ENCODE data around the gene MAP7. TPM values are rescaled to one million over a fixed set of nuclear protein-coding genes. Genes with fewer than 3 reads are reported as not detected.
"Not testable (repeated sequence)": the region's sequence is repeated elsewhere in the genome, so short reads cannot be mapped to it uniquely, and the experiment has no call there.

The MAP7 gene
- total RNA-seq, 1 experiment from 2014 or later: 0.24 TPM

- no peak for DNase-seq (ENCODE audit: low read depth)
These were observed 44.0 kb downstream of the MAP7 start for GRCh38 chr6:136506124-136506799.

GRCh38 chr6:136503303-136504029, 46.8 kb downstream of the MAP7 start:
- DNase-seq (ENCODE audit: low read depth): no peak

GRCh38 chr6:136502786-136503185, 47.4 kb downstream of the MAP7 start:
- no peak for DNase-seq (ENCODE audit: low read depth)

- DNase-seq (ENCODE audit: low read depth): no peak
These were observed 48.7 kb downstream of the MAP7 start for GRCh38 chr6:136501514-136501913.

GRCh38 chr6:136501096-136501495, 49.1 kb downstream of the MAP7 start:
- no peak for DNase-seq (ENCODE audit: low read depth)

GRCh38 chr6:136500414-136500813, 49.8 kb downstream of the MAP7 start:
- DNase-seq (ENCODE audit: low read depth): no peak

GRCh38 chr6:136499370-136499769, 50.9 kb downstream of the MAP7 start:
- no peak for DNase-seq (ENCODE audit: low read depth)

GRCh38 chr6:136496449-136496848, 53.8 kb downstream of the MAP7 start:
- not testable (repeated sequence) for DNase-seq (ENCODE audit: low read depth)

- no peak for DNase-seq (ENCODE audit: low read depth)
These were observed 55.5 kb downstream of the MAP7 start for GRCh38 chr6:136494710-136495109.

GRCh38 chr6:136494059-136494458, 56.2 kb downstream of the MAP7 start:
- DNase-seq (ENCODE audit: low read depth): no peak

- DNase-seq (ENCODE audit: low read depth): no peak
These were observed 57.8 kb downstream of the MAP7 start for GRCh38 chr6:136492409-136492808.

GRCh38 chr6:136491754-136492153, 58.5 kb downstream of the MAP7 start:
- DNase-seq (ENCODE audit: low read depth): no peak

- DNase-seq (ENCODE audit: low read depth): no peak
These were observed 59.0 kb downstream of the MAP7 start for GRCh38 chr6:136491251-136491650.

GRCh38 chr6:136489689-136490033, 60.6 kb downstream of the MAP7 start:
- not testable (repeated sequence) for DNase-seq (ENCODE audit: low read depth)

GRCh38 chr6:136487759-136488425, 62.3 kb downstream of the MAP7 start:
- DNase-seq (ENCODE audit: low read depth): no peak

GRCh38 chr6:136486357-136486756, 63.9 kb downstream of the MAP7 start:
- no peak for DNase-seq (ENCODE audit: low read depth)

GRCh38 chr6:136483906-136484305, 66.3 kb downstream of the MAP7 start:
- DNase-seq (ENCODE audit: low read depth): no peak

GRCh38 chr6:136483005-136483404, 67.2 kb downstream of the MAP7 start:
- DNase-seq (ENCODE audit: low read depth): not testable (repeated sequence)

GRCh38 chr6:136477548-136477947, 72.7 kb downstream of the MAP7 start:
- DNase-seq (ENCODE audit: low read depth): no peak

GRCh38 chr6:136475686-136476085, 74.5 kb downstream of the MAP7 start:
- DNase-seq (ENCODE audit: low read depth): no peak

- no peak for DNase-seq (ENCODE audit: low read depth)
These were observed 76.0 kb downstream of the MAP7 start for GRCh38 chr6:136474241-136474640.

GRCh38 chr6:136471922-136472321, 78.3 kb downstream of the MAP7 start:
- no peak for DNase-seq (ENCODE audit: low read depth)

GRCh38 chr6:136471372-136471771, 78.8 kb downstream of the MAP7 start:
- DNase-seq (ENCODE audit: low read depth): no peak
